Stimulated activated CD8-positive, alpha-beta memory T cell treated with anti-CD3 and anti-CD28 coated beads, Interleukin-12 subunit alpha, Interleukin-12 subunit beta, amount 100 ng/mL, for 1 hour (primary cell): Measurements from ENCODE around the gene APBA1.
A peak's percentile ranks its signal among the peaks of the same experiment; 100 is the strongest.
"Not testable (repeated sequence)": the region's sequence is repeated elsewhere in the genome, so short reads cannot be mapped to it uniquely, and the experiment has no call there.

Experiments used
- DNase-seq: peaks from one replicate; pipeline ENCODE4 v3.0.0-alpha.2; 2020; ENCODE audit warnings: low read depth

APBA1 gene

GRCh38 chr9:69442486-69442885, 229.7 kb downstream of the APBA1 start:
- DNase-seq, result no peak

- DNase-seq, result not testable (repeated sequence)
Measured at GRCh38 chr9:69440254-69440955, 231.8 kb downstream of the APBA1 start.

- not testable (repeated sequence) for DNase-seq
Measured at GRCh38 chr9:69439654-69440053, 232.5 kb downstream of the APBA1 start.

GRCh38 chr9:69433968-69434367, 238.2 kb downstream of the APBA1 start:
- DNase-seq, result no peak

- DNase-seq, result no peak
Measured at GRCh38 chr9:69433392-69433791, 238.8 kb downstream of the APBA1 start.

GRCh38 chr9:69432623-69433022, 239.5 kb downstream of the APBA1 start:
- no peak for DNase-seq

- no peak for DNase-seq
Measured at GRCh38 chr9:69431777-69432176, 240.4 kb downstream of the APBA1 start.

- no peak for DNase-seq
Measured at GRCh38 chr9:69431203-69431602, 241.0 kb downstream of the APBA1 start.

GRCh38 chr9:69430206-69430605, 242.0 kb downstream of the APBA1 start:
- no peak for DNase-seq

GRCh38 chr9:69429281-69429680, 242.9 kb downstream of the APBA1 start:
- no peak for DNase-seq

- DNase-seq, result no peak
Measured at GRCh38 chr9:69428017-69428785, 244.0 kb downstream of the APBA1 start.

- no peak for DNase-seq
Measured at GRCh38 chr9:69427286-69427685, 244.9 kb downstream of the APBA1 start.

- DNase-seq, result no peak
Measured at GRCh38 chr9:69425136-69425801, 246.9 kb downstream of the APBA1 start.

GRCh38 chr9:69421908-69422801, 250.0 kb downstream of the APBA1 start:
- peak; percentile 10 for DNase-seq

GRCh38 chr9:69420611-69421270, 251.4 kb downstream of the APBA1 start:
- DNase-seq, result no peak

- DNase-seq, result no peak
Measured at GRCh38 chr9:69412741-69413150, 259.4 kb downstream of the APBA1 start.

GRCh38 chr9:69411931-69412740, 260.0 kb downstream of the APBA1 start:
- DNase-seq, result no peak

- no peak for DNase-seq
Measured at GRCh38 chr9:69411246-69411645, 260.9 kb downstream of the APBA1 start.

- DNase-seq, result not testable (repeated sequence)
Measured at GRCh38 chr9:69409936-69410335, 262.2 kb downstream of the APBA1 start.

GRCh38 chr9:69400470-69400869, 271.7 kb downstream of the APBA1 start:
- DNase-seq, result no peak
